ENCODE results near the gene FAM171A1. TPM values are rescaled to one million over a fixed set of nuclear protein-coding genes. Genes with fewer than 3 reads are reported as not detected.
"Not testable (repeated sequence)": the region's sequence is repeated elsewhere in the genome, so short reads cannot be mapped to it uniquely, and the experiment has no call there.

FAM171A1 gene
- total RNA-seq, 2 donors from 2014 or later: 36.5 to 39.0 TPM

DNA sequence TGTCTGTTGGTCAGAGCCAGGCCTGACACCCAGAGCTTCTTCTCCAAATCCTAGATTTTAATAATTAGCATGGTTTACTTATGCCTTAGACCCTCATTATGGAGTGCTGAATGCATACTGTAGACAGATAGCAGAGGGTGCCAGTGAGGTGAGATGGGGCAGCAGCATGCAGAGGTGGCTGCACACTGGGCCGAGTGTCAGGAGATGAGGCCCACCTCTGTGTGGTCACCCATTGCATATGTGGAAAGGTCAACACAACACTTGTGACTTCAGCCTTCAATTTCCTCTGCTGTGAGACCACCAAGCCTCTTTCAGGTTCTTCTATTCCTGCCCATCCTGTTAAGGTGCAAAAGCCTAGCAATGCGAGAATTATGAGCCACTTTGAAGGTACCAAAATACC is 162.9 kb downstream of the FAM171A1 start:
- H3K9ac ChIP-seq (ENCODE audit: extremely low read depth, low read length, poor library complexity, severe bottlenecking): no peak overlapping the region
- H3K27ac Mint-ChIP-seq: no peak overlapping the region
- peaks cover 3% of the 10 kb centered on the region for H3K4me1 ChIP-seq (ENCODE audit: control insufficient read depth, insufficient read depth, low read length)
- no peak for DNase-seq
- H3K36me3 Mint-ChIP-seq (ENCODE audit: low read depth): peaks cover 16% of the 10 kb centered on the region
- no peak overlapping the region for H3K4me3 Mint-ChIP-seq
- no peak overlapping the region for H3K4me3 ChIP-seq (ENCODE audit: low read length)
- H3K36me3 ChIP-seq (ENCODE audit: control insufficient read depth, insufficient read depth, low read length): peaks cover 16% of the 10 kb centered on the region
- no peaks in the 10 kb centered on the region for H3K27me3 Mint-ChIP-seq (ENCODE audit: insufficient read depth)
- no peak overlapping the region for H3K27ac ChIP-seq (ENCODE audit: low read depth, low read length)
- H3K4me1 Mint-ChIP-seq: peaks cover 9% of the 10 kb centered on the region
- H3K9me3 Mint-ChIP-seq: no peaks in the 10 kb centered on the region
- TF ChIP-seq, protein P1, sequence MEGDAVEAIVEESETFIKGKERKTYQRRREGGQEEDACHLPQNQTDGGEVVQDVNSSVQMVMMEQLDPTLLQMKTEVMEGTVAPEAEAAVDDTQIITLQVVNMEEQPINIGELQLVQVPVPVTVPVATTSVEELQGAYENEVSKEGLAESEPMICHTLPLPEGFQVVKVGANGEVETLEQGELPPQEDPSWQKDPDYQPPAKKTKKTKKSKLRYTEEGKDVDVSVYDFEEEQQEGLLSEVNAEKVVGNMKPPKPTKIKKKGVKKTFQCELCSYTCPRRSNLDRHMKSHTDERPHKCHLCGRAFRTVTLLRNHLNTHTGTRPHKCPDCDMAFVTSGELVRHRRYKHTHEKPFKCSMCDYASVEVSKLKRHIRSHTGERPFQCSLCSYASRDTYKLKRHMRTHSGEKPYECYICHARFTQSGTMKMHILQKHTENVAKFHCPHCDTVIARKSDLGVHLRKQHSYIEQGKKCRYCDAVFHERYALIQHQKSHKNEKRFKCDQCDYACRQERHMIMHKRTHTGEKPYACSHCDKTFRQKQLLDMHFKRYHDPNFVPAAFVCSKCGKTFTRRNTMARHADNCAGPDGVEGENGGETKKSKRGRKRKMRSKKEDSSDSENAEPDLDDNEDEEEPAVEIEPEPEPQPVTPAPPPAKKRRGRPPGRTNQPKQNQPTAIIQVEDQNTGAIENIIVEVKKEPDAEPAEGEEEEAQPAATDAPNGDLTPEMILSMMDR (conservative IDR thresholded peaks at IDR 0.05): no peak
- H3K9me3 ChIP-seq (ENCODE audit: control insufficient read depth, low read length): no peaks in the 10 kb centered on the region
- WGBS, 2 experiments (ENCODE audit: insufficient coverage in 1 of 2, insufficient read length in 1 of 2): 93% methylated on average over 2 of the region's 2 CpGs; no CpG with 5 or more reads in 1 of the 2 experiments
- H3K27me3 ChIP-seq (ENCODE audit: control insufficient read depth, insufficient read depth, low read length, poor library complexity, severe bottlenecking): no peaks in the 10 kb centered on the region

DNA sequence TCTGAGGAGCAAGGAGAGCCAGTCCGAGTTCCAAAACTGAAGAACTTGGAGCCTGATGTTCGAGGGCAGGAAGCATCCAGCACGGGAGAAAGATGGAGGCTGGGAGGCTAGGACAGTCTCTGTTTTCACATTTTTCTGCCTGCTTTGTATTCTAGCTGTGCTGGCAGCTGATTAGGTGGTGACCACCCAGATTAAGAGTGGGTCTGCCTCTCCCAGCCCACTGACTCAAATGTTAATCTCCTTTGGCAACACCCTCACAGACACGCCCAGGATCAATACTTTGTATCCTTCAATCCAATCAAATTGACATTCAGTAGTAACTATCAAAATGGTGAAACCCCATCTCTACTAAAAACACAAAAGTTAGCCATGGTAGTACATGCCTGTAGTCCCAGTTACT is 163.7 kb downstream of the FAM171A1 start:
- H3K36me3 Mint-ChIP-seq (ENCODE audit: low read depth); H3K27ac ChIP-seq (ENCODE audit: low read depth, low read length); DNase-seq; H3K4me1 ChIP-seq (ENCODE audit: control insufficient read depth, insufficient read depth, low read length); H3K9me3 Mint-ChIP-seq; H3K27ac Mint-ChIP-seq; H3K27me3 ChIP-seq (ENCODE audit: control insufficient read depth, insufficient read depth, low read length, poor library complexity, severe bottlenecking); H3K27me3 Mint-ChIP-seq (ENCODE audit: insufficient read depth); H3K4me3 Mint-ChIP-seq; H3K9me3 ChIP-seq (ENCODE audit: control insufficient read depth, low read length); H3K4me3 ChIP-seq (ENCODE audit: low read length); H3K9ac ChIP-seq (ENCODE audit: extremely low read depth, low read length, poor library complexity, severe bottlenecking): not testable (repeated sequence)
- WGBS, 2 experiments (ENCODE audit: insufficient coverage in 1 of 2, insufficient read length in 1 of 2): 91 to 94% methylated on average over 3 to 4 of the region's 4 CpGs
- H3K4me1 Mint-ChIP-seq: peaks cover 16% of the 10 kb centered on the region
- H3K36me3 ChIP-seq (ENCODE audit: control insufficient read depth, insufficient read depth, low read length): peaks cover 13% of the 10 kb centered on the region

DNA sequence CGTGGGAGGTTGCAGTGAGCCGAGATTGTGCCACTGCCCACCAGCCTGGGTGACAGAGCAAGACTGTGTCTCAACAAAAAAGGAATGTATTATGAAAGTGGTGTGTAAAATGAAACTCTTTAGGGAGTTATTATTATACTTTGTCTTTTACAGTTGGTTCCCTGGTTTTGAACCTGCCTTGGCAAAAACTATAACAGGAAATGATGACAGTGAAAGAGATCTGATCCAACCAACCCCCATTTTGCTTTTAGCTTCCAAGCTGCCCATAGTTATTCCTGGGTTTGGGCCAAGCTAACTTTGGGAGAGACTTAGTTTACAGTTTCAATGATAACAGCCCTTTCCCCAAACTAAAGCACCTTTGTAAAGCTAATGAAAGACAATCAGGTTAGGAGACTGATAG is 168.4 kb downstream of the FAM171A1 start:
- H3K4me3 ChIP-seq (ENCODE audit: low read length): peak overlapping the region; percentile 12
- Mint-ChIP-seq H3K9me3 (no peaks in the 10 kb centered on the region), H3K27ac (peak overlapping the region; percentile 78), H3K27me3 (ENCODE audit: insufficient read depth) (no peaks in the 10 kb centered on the region), H3K4me3 (no peak overlapping the region), H3K4me1 (peaks cover 23% of the 10 kb centered on the region), H3K36me3 (ENCODE audit: low read depth) (peaks cover 5% of the 10 kb centered on the region)
- H3K9ac ChIP-seq (ENCODE audit: extremely low read depth, low read length, poor library complexity, severe bottlenecking): no peak overlapping the region
- TF ChIP-seq, protein P1 (conservative IDR thresholded peaks at IDR 0.05): no peak
- H3K27ac ChIP-seq (ENCODE audit: low read depth, low read length): no peak overlapping the region
- peaks cover 5% of the 10 kb centered on the region for H3K36me3 ChIP-seq (ENCODE audit: control insufficient read depth, insufficient read depth, low read length)
- H3K9me3 ChIP-seq (ENCODE audit: control insufficient read depth, low read length): no peaks in the 10 kb centered on the region
- H3K27me3 ChIP-seq (ENCODE audit: control insufficient read depth, insufficient read depth, low read length, poor library complexity, severe bottlenecking): no peaks in the 10 kb centered on the region
- H3K4me1 ChIP-seq (ENCODE audit: control insufficient read depth, insufficient read depth, low read length): peaks cover 3% of the 10 kb centered on the region
- 95% methylated on average over 2 of the region's 2 CpGs for whole genome bisulfite sequencing, 2 experiments (ENCODE audit: insufficient coverage in 1 of 2, insufficient read length in 1 of 2)
- DNase-seq: no peak

DNA sequence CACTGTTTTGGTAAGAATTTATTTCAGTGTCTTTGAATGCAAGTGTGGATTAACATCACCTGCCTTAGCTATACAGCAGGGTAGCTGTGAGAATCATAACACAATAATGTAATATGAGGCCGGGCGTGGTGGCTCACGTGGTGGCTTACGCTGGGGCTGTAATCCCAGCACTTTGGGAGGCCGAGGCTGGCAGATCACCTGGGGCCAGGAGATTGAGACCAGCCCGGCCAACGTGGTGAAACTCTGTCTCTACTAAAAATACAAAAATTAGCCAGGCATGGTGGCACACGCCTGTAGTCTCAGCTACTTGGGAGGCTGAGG is 168.8 kb downstream of the FAM171A1 start:
- not testable (repeated sequence) for H3K4me3 ChIP-seq (ENCODE audit: low read length); H3K9me3 Mint-ChIP-seq; H3K36me3 ChIP-seq (ENCODE audit: control insufficient read depth, insufficient read depth, low read length); H3K4me1 ChIP-seq (ENCODE audit: control insufficient read depth, insufficient read depth, low read length); H3K9ac ChIP-seq (ENCODE audit: extremely low read depth, low read length, poor library complexity, severe bottlenecking); DNase-seq; H3K27ac ChIP-seq (ENCODE audit: low read depth, low read length); H3K27ac Mint-ChIP-seq; H3K9me3 ChIP-seq (ENCODE audit: control insufficient read depth, low read length); H3K36me3 Mint-ChIP-seq (ENCODE audit: low read depth); H3K4me3 Mint-ChIP-seq; H3K27me3 Mint-ChIP-seq (ENCODE audit: insufficient read depth); H3K27me3 ChIP-seq (ENCODE audit: control insufficient read depth, insufficient read depth, low read length, poor library complexity, severe bottlenecking)
- WGBS, 2 experiments (ENCODE audit: insufficient coverage in 1 of 2, insufficient read length in 1 of 2): 94 to 97% methylated on average over 8 of the region's 8 CpGs
- peaks cover 23% of the 10 kb centered on the region for H3K4me1 Mint-ChIP-seq
